ENCODE results near the gene FAM83G.
"Not testable (repeated sequence)": the region's sequence is repeated elsewhere in the genome, so short reads cannot be mapped to it uniquely, and the experiment has no call there.

GRCh38 chr17:19044643-19045042, 40.1 kb upstream of the FAM83G start:
- TF ChIP-seq CTCF (IDR thresholded peaks at IDR 0.05; ENCODE audit: low read depth, low read length, poor library complexity, severe bottlenecking); EZH2phosphoT487 (IDR thresholded peaks at IDR 0.05; ENCODE audit: borderline replicate concordance, low read length): not testable (repeated sequence)

All from DOHH2 (cell line).